Stimulated activated CD8-positive, alpha-beta memory T cell treated with anti-CD3 and anti-CD28 coated beads, Interleukin-2, amount 100 ng/mL, for 48 hours (primary cell): ENCODE measurements around the gene BCL11B.

Experiments used
- DNase-seq, 2 donors: peaks; one replicate each; pipeline ENCODE4 v3.0.0-alpha.2; 2020; ENCODE audit warnings: low read depth in 2 of 2

Gene BCL11B

DNA sequence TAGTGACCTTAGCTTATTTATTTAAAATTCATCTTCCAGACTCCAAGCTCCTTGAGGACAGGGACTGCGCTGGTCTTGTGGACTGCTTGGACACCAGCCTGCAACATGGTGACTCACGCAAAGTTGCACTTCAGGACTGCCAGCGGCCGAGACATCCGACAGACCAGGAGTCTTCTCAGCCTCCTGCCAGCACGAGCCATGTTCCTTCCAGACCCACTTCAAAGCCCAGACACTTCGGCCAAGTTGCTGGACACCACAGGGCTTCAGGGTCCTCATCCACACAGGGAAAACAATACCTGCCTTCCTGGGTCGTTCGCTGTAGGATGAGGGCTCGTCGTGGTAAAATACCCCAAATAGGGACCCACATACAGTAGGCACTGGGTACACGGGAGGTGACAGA lies 88.7 kb downstream of the BCL11B start:
- DNase-seq: no peak

DNA sequence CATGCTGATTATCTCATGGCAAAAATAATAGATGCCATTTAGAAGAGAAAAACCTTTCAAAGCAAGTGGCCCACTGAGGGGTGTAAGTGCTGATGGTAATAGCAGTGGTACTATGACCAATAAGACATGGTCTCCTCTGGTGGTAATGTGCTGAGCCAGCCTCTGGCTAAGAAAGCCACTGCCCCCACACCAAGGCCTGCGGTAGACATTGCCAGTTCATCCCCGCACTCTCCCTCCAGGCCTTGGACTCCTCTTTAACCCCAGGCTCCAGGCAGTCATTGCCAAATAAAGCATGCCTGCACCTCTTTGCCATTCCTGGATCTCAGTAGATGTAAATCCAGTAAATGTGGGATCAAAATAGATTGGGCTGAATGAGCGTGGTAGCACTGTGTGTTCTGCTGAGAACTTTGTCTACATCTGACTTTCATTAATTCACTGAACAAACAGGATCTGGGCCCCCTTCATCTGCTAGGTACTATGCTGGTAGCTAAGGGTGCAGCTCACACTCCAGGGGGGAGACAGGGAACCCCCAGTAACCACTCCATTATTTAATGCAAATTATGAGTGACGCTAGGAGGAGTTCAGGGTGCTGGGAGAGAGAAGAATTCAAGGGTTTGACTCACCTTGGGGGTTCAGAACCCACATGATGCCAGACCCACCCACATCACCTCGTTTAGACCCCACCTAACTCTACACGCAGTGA lies 89.3 kb downstream of the BCL11B start:
- no peak for DNase-seq

DNA sequence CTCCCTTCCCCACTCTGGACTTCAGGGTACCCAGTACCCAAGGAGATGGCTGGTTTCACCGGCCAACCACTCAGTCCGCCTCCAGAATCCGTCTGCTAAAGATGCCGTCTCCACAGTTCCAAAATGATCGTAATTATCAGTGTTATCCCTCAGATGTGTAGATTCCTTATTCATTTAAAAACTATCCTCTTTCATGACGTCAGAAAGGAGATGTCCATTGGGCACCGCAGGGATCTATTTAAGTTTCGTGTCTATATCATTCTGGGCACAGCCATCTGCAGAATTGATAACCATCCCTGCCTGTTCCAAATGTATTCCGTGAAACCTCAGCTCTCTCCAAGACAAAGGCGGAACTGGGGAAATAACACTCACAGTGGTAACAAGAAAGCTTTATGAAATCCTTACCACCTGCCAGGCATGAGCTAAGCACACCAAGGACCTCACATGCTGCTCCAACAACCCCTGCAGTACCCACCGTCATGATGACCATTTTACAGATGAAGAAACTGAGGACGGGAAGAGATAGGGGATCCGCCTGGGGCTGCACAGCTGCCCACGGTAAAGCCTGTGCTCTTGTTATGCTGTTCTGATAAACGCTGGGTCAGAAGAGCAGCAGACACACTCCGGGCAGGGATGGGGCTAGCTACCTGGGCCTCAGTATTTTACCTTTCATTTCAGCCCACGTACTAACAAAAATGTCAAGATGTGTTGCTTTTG lies 90.0 kb downstream of the BCL11B start:
- no peak for DNase-seq

DNA sequence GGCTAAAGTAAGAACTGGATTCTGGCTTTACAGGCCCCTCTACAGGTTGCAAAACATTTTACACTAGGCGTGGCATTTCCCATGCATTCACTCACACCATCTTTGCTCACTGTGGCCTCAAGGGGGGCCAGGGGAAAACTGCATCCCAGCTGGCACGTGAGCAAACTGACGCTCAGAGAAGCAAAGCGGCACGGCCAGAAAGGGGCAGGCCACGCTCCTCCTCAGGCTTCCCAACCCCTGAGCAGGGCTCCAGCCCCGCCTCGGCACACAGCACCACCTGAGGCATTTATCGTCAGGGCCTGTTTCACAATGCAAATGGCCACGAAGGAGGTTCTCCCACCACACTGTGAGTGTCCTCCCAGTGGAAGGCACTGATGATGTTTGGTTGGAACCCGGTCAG lies 90.8 kb downstream of the BCL11B start:
- DNase-seq: no peak

- DNase-seq: no peak
Measured at GRCh38 chr14:99179946-99180345, 92.1 kb downstream of the BCL11B start.

DNA sequence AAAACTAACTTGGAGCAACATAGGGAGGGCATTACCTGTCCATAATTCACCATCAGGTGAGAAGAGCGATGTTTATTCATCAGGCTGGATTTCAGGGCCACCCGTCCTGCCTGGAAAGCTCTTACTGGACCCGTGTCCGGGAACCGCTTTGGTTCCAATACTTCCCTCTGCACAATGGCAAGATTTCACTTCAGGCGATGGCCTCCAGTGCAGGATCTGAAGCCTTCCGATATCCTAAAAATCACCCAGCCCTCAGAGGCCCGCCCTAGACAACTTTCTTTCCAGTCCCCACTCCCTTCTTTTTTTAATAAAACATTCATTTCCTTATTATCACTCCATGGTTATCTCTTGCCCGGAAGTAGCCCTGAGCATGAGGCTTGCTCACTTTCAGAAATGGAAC lies 92.5 kb downstream of the BCL11B start:
- DNase-seq: no peak

DNA sequence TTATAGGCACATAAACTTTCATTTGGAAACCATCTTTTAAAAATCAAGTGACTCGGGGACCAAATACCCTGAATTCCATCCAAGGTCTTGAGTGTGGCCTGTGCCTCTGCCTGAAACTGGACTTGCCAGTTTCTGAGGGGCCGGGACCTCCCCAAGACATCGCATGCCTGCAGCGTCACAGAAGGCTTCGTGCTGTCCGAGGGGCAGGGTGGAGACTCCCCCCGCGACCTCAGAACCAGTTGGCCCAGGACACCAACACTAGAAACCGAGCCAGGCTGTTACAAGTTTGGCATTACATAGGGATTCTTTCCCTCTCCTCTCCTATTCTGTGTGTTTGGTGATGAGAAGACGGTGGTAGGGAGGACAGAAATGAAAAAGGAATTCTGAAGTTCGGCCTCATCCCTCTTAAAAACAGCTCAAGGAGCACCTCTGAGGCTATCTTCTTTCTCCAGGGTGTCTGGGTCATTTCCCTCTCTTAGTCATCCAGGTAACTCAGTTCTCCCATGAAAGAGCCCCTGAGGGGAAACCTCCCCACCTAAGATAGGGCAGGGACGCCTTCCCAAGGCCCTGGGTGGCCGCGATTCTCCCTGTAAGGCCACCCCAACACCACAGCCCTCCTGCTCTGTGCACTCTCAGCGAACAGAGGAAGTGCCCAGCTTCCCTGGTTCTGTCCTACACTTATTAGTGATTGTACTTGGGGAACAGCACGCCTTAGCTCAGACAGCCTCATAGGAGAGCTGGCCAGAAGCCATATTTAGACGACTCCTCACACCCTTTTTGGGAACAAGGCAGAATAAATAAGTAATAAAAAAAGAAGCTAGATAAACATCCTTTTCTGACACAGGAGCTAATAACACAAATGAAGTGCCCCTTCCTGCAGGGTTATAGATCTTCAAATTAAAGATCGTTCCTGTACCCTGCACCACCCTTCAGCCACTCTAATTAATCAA lies 93.8 kb downstream of the BCL11B start:
- no peak for DNase-seq

DNA sequence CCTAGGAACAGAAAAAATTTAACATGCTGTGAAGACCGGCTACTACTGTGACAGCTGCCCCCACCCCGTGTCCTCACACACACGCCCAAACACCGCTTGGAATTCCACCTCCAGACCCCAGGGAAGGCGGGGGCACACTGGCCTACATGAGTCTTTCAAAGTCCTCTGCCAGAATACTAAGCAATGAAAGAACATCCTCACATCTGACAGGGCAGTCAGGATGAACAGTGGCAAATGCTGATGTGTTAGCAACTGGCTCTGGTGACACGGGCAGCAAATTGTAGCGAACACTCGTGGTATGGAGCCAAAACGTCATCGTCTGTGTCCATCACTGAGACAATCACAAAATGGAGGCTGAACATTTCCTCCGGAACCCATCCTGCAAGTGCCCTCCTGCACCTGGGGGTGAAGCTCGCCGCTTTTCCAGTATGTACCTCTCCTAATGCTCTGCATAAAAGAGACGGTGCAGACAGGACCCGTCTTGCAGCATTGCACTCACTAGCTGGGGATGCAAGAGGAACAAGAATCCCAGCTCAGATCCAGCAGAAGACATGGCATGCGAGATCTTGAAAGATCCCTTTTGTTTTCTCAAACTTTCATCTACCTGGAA lies 94.8 kb downstream of the BCL11B start:
- DNase-seq: no peak

DNA sequence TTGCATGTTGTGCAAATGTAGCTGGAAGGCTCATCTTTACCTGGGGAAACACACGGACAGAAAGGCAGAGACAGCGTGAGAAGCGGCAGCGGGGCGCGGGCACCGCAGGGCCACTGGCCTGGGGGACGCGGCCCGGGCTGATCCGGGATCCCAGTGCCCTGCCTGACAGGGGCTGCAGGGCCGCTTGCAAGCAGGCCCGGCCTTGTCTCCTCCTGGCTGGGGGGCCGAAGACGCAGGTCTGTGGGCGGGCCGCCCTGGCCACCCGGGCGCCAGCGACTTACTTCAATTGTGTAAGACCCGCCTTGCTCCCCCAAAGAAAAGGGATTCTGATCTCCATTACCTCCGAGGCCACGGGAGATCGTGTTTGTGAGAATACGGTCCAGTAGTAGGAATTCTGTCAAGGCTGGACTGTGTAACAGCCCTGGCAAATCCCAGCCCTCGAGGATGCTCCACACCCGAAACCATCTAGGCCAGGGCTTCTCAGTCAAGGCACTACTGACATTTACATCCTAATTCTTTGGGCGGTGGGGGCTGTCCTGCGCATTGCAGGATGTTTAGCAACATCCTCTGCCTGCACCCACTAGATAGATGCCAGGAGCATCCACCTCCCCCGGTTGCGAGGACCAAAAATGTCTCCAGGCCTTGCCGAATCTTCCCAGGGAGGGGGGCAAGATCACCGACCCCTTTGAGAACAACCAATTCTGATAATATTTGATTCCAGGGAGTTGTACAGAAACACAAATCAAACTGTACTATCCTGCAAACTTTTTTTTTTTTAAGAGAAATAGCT lies 95.6 kb downstream of the BCL11B start:
- DNase-seq: no peak

DNA sequence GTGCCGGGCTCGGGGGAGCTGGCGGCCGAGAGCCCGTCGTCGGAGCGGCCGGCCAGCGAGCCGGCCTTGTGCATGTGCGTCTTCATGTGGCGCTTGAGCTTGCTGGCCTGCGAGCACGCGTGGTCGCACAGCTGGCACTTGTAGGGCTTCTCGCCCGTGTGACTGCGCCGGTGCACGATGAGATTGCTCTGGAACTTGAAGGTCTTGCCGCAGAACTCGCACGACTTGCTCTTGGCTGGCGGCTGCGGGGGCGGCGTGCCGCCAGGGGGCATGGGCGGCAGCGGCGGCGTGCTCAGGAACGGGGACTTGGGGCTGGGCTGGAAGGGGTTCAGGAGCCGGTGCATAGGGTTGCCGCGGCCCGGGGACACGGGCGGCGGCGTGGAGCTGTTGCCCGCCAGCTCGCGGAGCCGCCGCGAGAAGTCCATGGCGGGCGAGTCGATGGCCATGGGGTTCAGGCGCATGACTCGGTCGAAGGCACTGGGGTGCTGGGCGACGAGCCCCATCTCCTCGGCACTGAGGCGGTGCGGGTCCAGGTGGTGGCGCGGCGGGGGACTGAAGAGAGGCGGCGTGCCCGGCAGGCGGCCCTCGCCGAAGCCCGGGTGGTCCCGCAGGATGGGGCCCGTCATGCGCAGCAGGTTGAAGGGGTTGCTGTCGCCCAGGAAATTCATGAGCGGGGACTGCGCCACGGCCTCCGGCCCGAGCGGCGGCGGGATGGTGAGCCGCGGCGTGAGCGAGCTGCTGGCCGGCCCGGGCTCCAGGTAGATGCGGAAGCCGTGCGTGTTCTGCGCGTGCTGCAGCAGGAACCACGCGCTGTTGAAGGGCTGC lies 96.5 kb downstream of the BCL11B start:
- DNase-seq: no peak

DNA sequence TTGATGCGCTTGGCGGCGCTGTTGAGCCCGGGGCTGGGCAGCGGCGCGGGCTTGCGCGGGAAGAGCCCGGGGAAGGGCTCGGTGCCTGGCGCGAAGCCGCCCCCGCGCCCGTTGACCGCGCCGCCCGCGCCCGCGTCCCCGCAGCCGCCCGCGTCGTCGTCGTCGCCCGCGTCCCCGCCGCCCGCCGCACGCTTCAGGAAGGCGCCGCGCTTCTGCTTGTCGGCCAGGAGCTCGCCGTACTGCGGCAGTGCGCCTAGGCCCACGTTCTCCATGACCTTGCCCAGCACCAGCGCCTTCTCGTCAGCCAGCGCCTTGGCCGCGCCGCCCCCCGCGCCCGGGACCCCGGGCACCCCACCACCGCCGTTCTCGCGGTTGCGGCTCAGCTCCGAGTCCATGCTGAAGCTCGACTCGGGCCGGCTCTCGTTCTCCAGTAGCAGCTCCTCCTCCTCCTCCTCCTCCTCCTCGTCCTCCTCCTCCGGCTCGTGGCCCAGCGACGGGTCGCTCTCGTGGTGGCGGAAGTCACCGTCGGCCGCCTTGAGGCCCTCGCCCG lies 97.2 kb downstream of the BCL11B start:
- no peak for DNase-seq

DNA sequence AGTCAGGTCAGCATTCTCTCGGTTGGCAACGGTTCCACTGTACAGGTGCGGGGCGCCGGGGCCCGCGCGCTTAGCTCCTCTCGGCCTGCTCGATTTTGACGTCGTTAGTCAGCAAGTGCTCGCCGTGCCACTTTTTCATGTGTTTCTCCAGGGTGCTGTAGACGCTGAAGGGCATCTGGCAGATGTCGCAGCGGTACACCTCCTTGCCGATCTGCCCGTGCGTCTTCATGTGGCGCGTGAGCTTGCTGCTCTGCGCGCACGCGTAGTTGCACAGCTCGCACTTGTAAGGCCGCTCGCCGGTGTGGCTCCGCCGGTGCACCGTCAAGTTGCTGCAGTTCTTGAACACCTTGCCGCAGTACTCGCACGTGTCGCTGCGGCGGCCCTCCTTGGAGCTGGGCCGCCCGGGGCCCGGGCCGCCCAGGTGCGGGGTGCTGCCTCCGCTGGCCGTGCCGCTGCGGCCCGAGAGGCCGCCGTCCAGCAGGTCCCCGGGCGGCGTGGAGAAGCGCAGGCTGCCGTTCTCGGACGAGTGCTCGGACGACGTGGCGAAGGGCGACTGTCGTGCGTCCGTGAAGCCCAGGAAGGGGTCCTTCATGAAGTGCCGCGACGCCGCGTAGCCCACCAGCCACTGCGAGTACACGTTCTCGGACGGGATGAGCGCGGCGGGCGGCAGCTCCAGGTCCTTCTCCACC lies 97.8 kb downstream of the BCL11B start:
- DNase-seq: no peak

DNA sequence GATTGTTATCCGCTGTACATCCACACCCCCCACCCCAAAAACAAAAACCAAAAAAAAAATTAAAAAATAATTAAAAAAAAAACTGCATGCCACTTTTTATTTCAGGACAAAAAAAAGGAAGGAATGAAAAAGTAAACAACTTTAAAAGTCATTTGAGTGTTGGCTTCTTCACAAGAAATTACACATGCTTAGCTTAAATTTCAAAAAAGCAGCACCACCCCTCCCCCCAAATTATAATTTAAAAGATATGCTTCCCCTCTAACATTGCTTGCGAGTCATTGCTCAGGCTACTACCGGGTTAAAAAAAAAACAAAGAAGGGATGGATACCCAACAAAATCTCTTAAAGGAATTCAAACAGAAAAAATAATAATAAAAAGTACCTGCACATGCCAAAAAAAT lies 98.5 kb downstream of the BCL11B start:
- no peak for DNase-seq

DNA sequence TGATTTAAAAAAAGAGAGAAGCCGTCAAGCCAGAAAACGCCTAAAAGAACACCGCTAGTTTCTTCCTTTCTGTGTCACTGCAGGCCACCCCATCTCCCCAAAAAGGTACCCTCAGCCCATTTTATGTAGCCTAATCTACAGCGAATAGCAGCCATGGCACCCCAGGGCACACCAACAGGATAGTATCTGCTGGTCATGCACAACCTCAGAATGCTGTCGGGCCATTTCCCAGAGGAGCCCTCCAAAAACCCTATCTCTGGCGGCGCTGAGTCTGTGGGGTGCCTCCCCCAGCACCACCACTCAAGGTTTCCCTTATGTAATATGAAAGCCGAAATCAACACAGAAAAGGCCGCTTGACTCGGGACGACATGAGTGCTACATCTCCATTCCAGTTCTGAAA lies 98.9 kb downstream of the BCL11B start:
- DNase-seq: no peak

DNA sequence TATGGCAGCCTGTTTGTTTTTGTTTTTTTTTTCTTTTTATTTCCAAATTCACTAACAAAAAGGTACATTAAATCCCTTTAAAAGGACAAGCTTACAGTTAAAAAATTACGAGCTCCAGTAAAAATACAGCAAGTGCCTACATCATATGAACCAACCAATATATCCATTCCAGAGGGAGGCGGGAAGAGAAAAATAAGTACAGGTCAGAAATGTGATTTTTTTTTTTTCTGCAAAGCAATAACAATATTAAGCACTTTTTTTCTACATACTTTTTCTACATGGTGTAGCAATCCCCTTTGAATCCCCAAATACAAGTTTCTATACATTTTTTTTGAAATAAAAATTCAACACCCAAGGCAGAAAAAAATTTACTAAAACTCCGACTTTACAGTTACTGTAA lies 100.6 kb downstream of the BCL11B start:
- no peak for DNase-seq

- no peak for DNase-seq
Measured at GRCh38 chr14:99169776-99170356, 102.1 kb downstream of the BCL11B start.

GRCh38 chr14:99168330-99168729 lies 103.7 kb downstream of the BCL11B start:
- DNase-seq: no peak

- no peak for DNase-seq
Measured at GRCh38 chr14:99166506-99166905, 105.5 kb downstream of the BCL11B start.

- no peak for DNase-seq
Measured at GRCh38 chr14:99164712-99165111, 107.3 kb downstream of the BCL11B start.
